ENCODE results near the gene GRM8. TPM values are rescaled to one million over a fixed set of nuclear protein-coding genes. Genes with fewer than 3 reads are reported as not detected.

Gene GRM8
- total and polyA plus RNA-seq, 7 donors, result 0.08 TPM; not detected in 6

GRCh38 chr7:126755381-126755780 is 497.4 kb downstream of the GRM8 start:
- no peak for ATAC-seq
- WGBS, 3 donors, result 38 to 42% (median 38%) methylated on average over 3 of the region's 3 CpGs
- H3K27me3 ChIP-seq (ENCODE audit: insufficient read depth in 3 of 3, low read length in 2 of 3), result no peaks in the 10 kb centered on the region
- TF ChIP-seq CTCF (IDR thresholded peaks at IDR 0.05), result no peak
- DNase-seq, result no peak
- no peaks in the 10 kb centered on the region for H3K36me3 ChIP-seq (ENCODE audit: insufficient read depth in 1 of 2, low read depth in 1 of 2)
- H3K27ac ChIP-seq, result no peak overlapping the region
- no peak overlapping the region for H3K4me3 ChIP-seq
- H3K4me1 ChIP-seq, result no peaks in the 10 kb centered on the region
- intact Hi-C loops (cut with DNase I), result no loop called here
- H3K9me3 ChIP-seq, result no peaks in the 10 kb centered on the region

GRCh38 chr7:126750207-126750911 is 502.4 kb downstream of the GRM8 start:
- no peak for DNase-seq
- Histone ChIP-seq H3K4me3 (no peak overlapping the region), H3K4me1 (no peaks in the 10 kb centered on the region), H3K27me3 (ENCODE audit: insufficient read depth in 3 of 3, low read length in 2 of 3) (no peaks in the 10 kb centered on the region), H3K9me3 (no peaks in the 10 kb centered on the region), H3K36me3 (ENCODE audit: insufficient read depth in 1 of 2, low read depth in 1 of 2) (no peaks in the 10 kb centered on the region), H3K27ac (no peak overlapping the region)
- no peak for TF ChIP-seq CTCF (IDR thresholded peaks at IDR 0.05)
- intact Hi-C loops (cut with DNase I), result no loop called here
- no peak for ATAC-seq
- WGBS, 3 donors, result 82 to 88% (median 86%) methylated on average over 4 of the region's 4 CpGs

DNA sequence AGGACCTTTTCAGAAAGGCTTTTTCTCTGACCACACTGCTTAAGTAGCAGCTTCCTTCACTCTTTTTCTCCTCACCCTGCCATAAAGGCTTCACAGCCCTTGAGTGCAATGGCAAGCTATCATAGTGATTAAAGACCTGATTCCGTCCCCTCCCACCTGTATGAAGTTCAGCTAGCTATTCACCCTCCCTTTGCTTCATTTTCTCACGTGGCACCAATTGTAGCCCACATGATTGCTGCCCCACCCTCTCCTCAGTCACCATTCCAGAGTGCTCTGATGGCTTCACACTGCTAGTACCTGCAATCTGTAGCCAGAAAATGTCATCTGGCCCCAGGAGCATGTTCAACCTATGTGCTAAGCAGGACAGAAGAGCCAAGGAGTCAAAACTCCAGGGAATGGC is 523.8 kb downstream of the GRM8 start:
- WGBS, 3 donors, result 38 to 44% (median 42%) methylated on average over 2 of the region's 2 CpGs
- Histone ChIP-seq H3K36me3 (ENCODE audit: insufficient read depth in 1 of 2, low read depth in 1 of 2) (no peaks in the 10 kb centered on the region), H3K27ac (no peak overlapping the region), H3K27me3 (ENCODE audit: insufficient read depth in 3 of 3, low read length in 2 of 3) (no peaks in the 10 kb centered on the region), H3K4me1 (no peaks in the 10 kb centered on the region), H3K4me3 (no peak overlapping the region), H3K9me3 (no peaks in the 10 kb centered on the region)
- ATAC-seq (no peak), DNase-seq (no peak)
- intact Hi-C loops (cut with DNase I), result no loop called here
- no peak for TF ChIP-seq CTCF (IDR thresholded peaks at IDR 0.05)

DNA sequence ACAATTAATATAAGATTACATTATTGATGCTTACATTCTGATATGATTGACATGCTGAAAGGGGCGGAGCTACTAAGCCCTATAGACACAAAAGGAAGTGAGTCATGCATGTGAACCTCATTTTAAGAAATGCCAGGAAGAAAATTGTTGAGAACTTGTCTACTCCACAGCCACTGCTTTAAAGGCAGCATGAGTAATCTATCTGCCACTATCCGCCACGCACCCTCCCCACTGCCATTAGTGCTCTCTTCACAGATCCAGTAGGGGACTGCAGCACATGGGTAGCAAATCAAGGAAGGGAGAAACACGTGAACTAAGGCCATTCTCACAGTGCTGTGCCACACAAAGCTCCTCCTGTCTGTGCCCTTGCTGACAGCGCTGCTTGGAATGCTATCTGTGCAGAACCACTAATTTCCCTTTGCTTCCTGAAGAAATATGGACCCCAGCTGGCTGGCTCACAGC is 524.8 kb downstream of the GRM8 start:
- H3K36me3 ChIP-seq (ENCODE audit: insufficient read depth in 1 of 2, low read depth in 1 of 2), result no peaks in the 10 kb centered on the region
- no peaks in the 10 kb centered on the region for H3K27me3 ChIP-seq (ENCODE audit: insufficient read depth in 3 of 3, low read length in 2 of 3)
- no peaks in the 10 kb centered on the region for H3K9me3 ChIP-seq
- DNase-seq (no peak), ATAC-seq (no peak)
- H3K4me1 ChIP-seq, result no peaks in the 10 kb centered on the region
- TF ChIP-seq CTCF (IDR thresholded peaks at IDR 0.05), result no peak
- intact Hi-C loops (cut with DNase I), result no loop called here
- WGBS, 3 donors, result 56 to 67% (median 59%) methylated on average over 5 of the region's 5 CpGs
- H3K4me3 ChIP-seq, result no peak overlapping the region
- no peak overlapping the region for H3K27ac ChIP-seq
